Stomach (tissue), 4 donors: ENCODE results near the gene RPRM.

Experiments
- CTCF ChIP-seq, 7 experiments: fragments of 450-650 bp in 4 of 7; fragments of 200-600 bp in 3 of 7; sonication (generic) in 3 of 7; IDR thresholded peaks; one replicate each; pipeline ENCODE4 v1.5.1; 2016 to 2019; ENCODE audit warnings: antibody characterized with exemption in 7 of 7, control low read depth in 2 of 7, mild to moderate bottlenecking in 1 of 7
- EP300 ChIP-seq: sonication (generic); formaldehyde crosslinking; IDR thresholded peaks from one replicate; pipeline ENCODE4 v1.6.1; 2017; ENCODE audit warnings: antibody characterized with exemption
- POLR2A ChIP-seq, 4 donors: fragments of 450-650 bp; IDR thresholded peaks; one replicate each; pipeline ENCODE4 v1.6.1; 2016; ENCODE audit warnings: antibody characterized with exemption in 4 of 4, control low read depth in 2 of 4, mild to moderate bottlenecking in 1 of 4, moderate library complexity in 1 of 4
- POLR2AphosphoS5 ChIP-seq, 3 donors: sonication (generic); formaldehyde crosslinking; IDR thresholded peaks; one replicate each; pipeline ENCODE4 v1.6.1; 2016; ENCODE audit warnings: antibody characterized with exemption in 3 of 3

GRCh38 chr2:153443106-153443505 lies 35.5 kb downstream of the RPRM start:
- TF ChIP-seq CTCF (IDR thresholded peaks at IDR 0.05) (no peak), EP300 (no peak), POLR2A (IDR thresholded peaks at IDR 0.05) (no peak), POLR2AphosphoS5 (IDR thresholded peaks at IDR 0.05) (no peak)
